Gastrocnemius medialis (tissue), 4 donors: ENCODE results near the gene ILK. TPM values are rescaled to one million over a fixed set of nuclear protein-coding genes. Genes with fewer than 3 reads are reported as not detected.

Experiments used
- ATAC-seq, 2 donors: fragments of 150-250 bp; one replicate each; pipeline ENCODE4 v1.9.1; 2016
- DNase-seq, 2 donors: peaks; one replicate each; pipeline ENCODE4 v3.0.0-alpha.2; 2019
- H3K27ac ChIP-seq, 4 donors: fragments of 200-600 bp; sonication (generic); 1 replicate in 1 of 4; 2 replicates in 3 of 4; pipeline ENCODE4 v1.5.1; 2016 to 2018; ENCODE audit warnings: mild to moderate bottlenecking in 2 of 4, moderate library complexity in 1 of 4
- H3K27me3 ChIP-seq, 3 donors: fragments of 200-600 bp; sonication (generic) in 2 of 3; 1 replicate in 1 of 3; 2 replicates in 2 of 3; pipeline versions ENCODE4 v1.5.1 to v1.6.0; 2016 to 2019; ENCODE audit warnings: mild to moderate bottlenecking in 1 of 3, moderate library complexity in 1 of 3
- H3K36me3 ChIP-seq, 2 donors: fragments of 200-600 bp; sonication (generic) in 1 of 2; one replicate each; pipeline ENCODE4 v1.5.1; 2017 to 2018
- H3K4me1 ChIP-seq, 2 donors: fragments of 200-600 bp; sonication (generic) in 1 of 2; one replicate each; pipeline ENCODE4 v1.5.1; 2016 to 2017; ENCODE audit warnings: mild to moderate bottlenecking in 2 of 2
- H3K4me3 ChIP-seq, 4 donors: fragments of 200-600 bp; sonication (generic) in 3 of 4; 1 replicate in 1 of 4; 2 replicates in 3 of 4; pipeline ENCODE4 v1.5.1; 2016 to 2019; ENCODE audit warnings: mild to moderate bottlenecking in 2 of 4
- H3K9me3 ChIP-seq, 3 donors: fragments of 200-600 bp; sonication (generic) in 2 of 3; 1 replicate in 1 of 3; 2 replicates in 2 of 3; pipeline ENCODE4 v1.5.1; 2016 to 2019
- CTCF ChIP-seq, 5 experiments: fragments of 450-650 bp in 3 of 5; fragments of 200-600 bp in 2 of 5; sonication (generic) in 2 of 5; IDR thresholded peaks in 4 of 5; conservative IDR thresholded peaks in 1 of 5; 1 replicate in 4 of 5; 2 replicates in 1 of 5; pipeline ENCODE4 v1.5.1; 2016 to 2019; ENCODE audit warnings: antibody characterized with exemption in 5 of 5, mild to moderate bottlenecking in 3 of 5, moderate library complexity in 3 of 5
- POLR2A ChIP-seq, 2 donors: fragments of 450-650 bp; IDR thresholded peaks; one replicate each; pipeline ENCODE4 v1.6.1; 2017; ENCODE audit warnings: antibody characterized with exemption in 2 of 2, mild to moderate bottlenecking in 2 of 2, moderate library complexity in 2 of 2
- in situ Hi-C, 4 donors: fragments of 200-750 bp; cut with MboI; loops; one replicate each; pipeline versions ENCODE4 v1.15.0 to v1.8.0; 2017; ENCODE audit warnings: low sequenced_read_pairs in 4 of 4
- intact Hi-C: fragments of 100-400 bp; cut with DNase I; formaldehyde crosslinking; loops from one replicate; pipeline ENCODE4 v1.15.1; 2023; ENCODE audit warnings: low total_unique reads
- total RNA-seq, 4 donors: library from RNA; depleted of rRNA; stranded (reverse); fragments of >200 nt; gene quantifications; one replicate each; pipeline versions ENCODE4 v1.1.0 to v1.2.3, GENCODE V29; 2016

Gene ILK
- total RNA-seq, 4 donors from 2014 or later, result 48.3 to 113 (median 70.5) TPM

DNA sequence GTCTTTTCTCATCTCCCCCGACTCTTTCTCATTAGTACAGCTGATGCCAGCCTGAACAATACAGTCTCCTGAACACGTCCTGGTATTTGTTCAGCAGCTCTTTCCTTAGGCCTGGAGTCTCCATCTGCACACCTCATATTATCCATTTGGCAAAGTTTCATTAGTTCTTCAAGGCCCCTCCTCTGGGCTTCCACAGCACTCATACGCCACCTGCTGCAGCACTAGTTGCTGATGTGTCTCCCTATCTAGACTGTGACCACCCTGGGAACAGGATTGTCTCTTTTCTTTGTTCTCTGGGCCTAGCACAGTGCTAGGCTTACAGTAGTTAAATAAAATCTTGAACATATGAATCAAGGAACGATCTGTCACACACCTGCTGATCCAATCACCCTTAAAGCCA, 34.9 kb downstream of the ILK start:
- Histone ChIP-seq H3K27me3 (no peaks in the 10 kb centered on the region), H3K27ac (no peak overlapping the region), H3K9me3 (no peaks in the 10 kb centered on the region), H3K36me3 (no peaks in the 10 kb centered on the region), H3K4me3 (no peak overlapping the region), H3K4me1 (peaks cover 14 to 44% of the 10 kb centered on the region in 2 donors)
- intact Hi-C loops (no loop called here), in situ Hi-C loops (no loop called here)
- ATAC-seq (no peak), DNase-seq (no peak)
- no peak for TF ChIP-seq POLR2A (IDR thresholded peaks at IDR 0.05)
- no peak for TF ChIP-seq CTCF (IDR thresholded peaks at IDR 0.05 in 4 of 5, conservative IDR thresholded peaks at IDR 0.05 in 1 of 5)

DNA sequence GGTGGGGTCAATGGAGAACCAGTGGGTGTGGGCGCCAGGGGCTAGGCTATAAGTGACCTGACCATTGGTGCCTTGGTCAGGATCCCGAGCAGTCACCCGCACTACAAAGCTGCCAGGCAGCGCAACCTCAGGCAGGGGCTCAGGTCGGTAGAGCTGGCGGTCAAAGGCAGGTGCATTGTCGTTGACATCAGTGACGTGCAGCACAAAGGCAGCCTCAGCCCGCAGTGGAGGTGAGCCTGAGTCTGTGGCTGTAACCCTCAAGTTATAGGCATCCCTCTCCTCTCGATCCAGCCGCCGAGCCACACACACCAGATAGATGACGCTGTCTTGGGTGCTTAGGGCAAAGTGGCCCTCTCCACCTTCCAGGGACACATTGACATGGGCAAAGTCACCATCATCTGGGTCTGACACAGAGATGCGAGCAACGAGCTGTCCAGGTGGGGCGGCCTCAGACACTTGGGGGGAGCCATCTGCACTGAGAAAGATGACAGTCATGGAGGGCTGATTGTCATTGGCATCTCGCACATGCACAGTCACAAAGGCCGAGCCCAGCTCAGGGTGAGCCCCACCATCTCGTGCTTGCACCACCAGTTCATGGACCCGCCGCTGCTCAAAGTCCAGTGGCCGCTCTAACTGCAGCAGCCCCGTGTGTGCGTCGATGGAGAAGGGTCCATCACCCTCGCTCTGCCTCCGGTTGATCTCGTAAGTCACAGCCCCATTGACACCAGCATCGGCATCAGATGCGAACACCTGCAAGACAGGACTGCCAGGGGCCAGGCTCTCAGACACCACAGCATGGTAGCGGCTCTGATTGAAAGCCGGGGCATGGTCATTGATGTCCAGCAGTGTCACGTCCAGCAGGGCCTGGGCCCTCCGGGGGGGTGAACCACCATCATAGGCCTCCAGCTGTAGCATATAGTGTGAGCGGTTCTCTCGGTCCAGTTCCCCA, 36.7 kb downstream of the ILK start:
- Histone ChIP-seq H3K27me3 (no peaks in the 10 kb centered on the region), H3K27ac (no peak overlapping the region), H3K4me1 (peaks cover 14 to 40% of the 10 kb centered on the region in 2 donors), H3K36me3 (no peaks in the 10 kb centered on the region), H3K4me3 (no peak overlapping the region), H3K9me3 (no peaks in the 10 kb centered on the region)
- DNase-seq (no peak), ATAC-seq (no peak)
- in situ Hi-C loops, result no loop called here
- TF ChIP-seq CTCF (IDR thresholded peaks at IDR 0.05 in 4 of 5, conservative IDR thresholded peaks at IDR 0.05 in 1 of 5), result no peak
- no peak for TF ChIP-seq POLR2A (IDR thresholded peaks at IDR 0.05)
- intact Hi-C loops, result no loop called here

DNA sequence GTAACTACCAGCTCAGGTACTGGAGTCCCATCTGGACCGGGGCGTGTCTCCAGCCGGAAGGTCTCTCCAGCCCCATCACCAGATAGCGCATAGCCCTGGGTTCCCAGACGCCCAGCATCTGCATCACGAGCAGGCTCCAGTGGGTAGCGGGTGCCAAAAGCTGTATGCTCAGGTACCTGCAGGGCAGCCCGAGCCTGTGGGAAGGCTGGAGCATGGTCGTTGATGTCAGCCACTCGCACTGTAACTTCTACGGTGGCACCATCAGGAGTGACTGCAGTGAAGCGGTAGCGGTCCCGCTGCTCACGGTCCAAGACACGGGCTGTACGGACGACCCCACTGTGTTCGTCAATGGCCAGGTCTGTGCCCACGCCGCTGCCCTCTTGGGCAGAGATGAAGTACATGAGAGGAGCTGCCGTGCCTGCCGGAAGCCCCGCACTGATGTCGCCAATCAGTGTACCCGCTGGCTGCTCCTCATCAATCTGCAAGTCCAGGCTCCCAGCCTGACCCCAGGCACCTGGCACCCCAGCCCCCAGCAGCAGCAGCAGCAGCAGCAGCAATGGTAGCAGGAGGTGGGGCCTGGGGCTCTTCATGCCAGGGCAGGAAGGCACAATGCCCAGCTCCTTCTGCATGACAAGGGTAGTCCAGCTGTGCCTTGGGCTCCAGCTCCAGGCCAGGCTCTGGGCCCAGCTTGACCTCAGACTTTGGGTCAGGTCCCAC, 37.6 kb downstream of the ILK start:
- TF ChIP-seq CTCF (IDR thresholded peaks at IDR 0.05 in 4 of 5, conservative IDR thresholded peaks at IDR 0.05 in 1 of 5), result no peak
- H3K4me3 ChIP-seq, result no peak overlapping the region
- intact Hi-C loops, result no loop called here
- H3K27ac ChIP-seq, result no peak overlapping the region
- DNase-seq (no peak), ATAC-seq (no peak)
- H3K36me3 ChIP-seq, result no peaks in the 10 kb centered on the region
- H3K9me3 ChIP-seq, result no peaks in the 10 kb centered on the region
- no peaks in the 10 kb centered on the region for H3K27me3 ChIP-seq
- peaks cover 15 to 39% of the 10 kb centered on the region in 2 donors for H3K4me1 ChIP-seq
- in situ Hi-C loops, result no loop called here

DNA sequence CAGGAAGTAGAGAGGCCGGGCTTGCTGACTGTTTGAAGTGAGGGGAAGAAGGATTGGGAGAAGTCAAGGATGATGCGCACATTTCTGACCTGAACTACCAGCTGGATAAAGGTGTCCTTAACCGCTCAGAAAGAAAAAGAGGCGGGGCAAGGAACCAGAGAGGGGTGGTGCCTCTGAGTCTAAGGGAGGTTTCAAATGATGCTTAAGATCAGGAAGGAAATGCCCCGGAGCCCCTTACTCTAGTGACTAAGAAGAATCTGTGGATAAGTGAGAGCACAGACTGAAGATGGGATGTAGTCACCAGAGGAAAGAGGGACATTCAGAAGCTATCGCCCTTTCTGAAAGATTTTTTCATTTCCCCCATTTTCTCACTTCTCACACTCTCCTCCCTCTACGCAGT, 39.4 kb downstream of the ILK start:
- H3K36me3 ChIP-seq, result no peaks in the 10 kb centered on the region
- no peak overlapping the region for H3K4me3 ChIP-seq
- intact Hi-C loops (no loop called here), in situ Hi-C loops (no loop called here)
- H3K27ac ChIP-seq, result no peak overlapping the region
- no peak for DNase-seq
- TF ChIP-seq CTCF (IDR thresholded peaks at IDR 0.05 in 4 of 5, conservative IDR thresholded peaks at IDR 0.05 in 1 of 5) (no peak), POLR2A (IDR thresholded peaks at IDR 0.05) (no peak)
- H3K9me3 ChIP-seq, result no peaks in the 10 kb centered on the region
- H3K27me3 ChIP-seq, result no peaks in the 10 kb centered on the region
- H3K4me1 ChIP-seq, result peaks cover 22 to 39% of the 10 kb centered on the region in 2 donors
- no peak for ATAC-seq
